ENCODE results near the gene PSD4. TPM values are rescaled to one million over a fixed set of nuclear protein-coding genes. Genes with fewer than 3 reads are reported as not detected.

The PSD4 gene
- total and polyA plus RNA-seq, 2 of the 8 experiments (the other 6 are each of a cell fraction or from before 2014, with no cell fraction given): 0.53 to 1.2 TPM

DNA sequence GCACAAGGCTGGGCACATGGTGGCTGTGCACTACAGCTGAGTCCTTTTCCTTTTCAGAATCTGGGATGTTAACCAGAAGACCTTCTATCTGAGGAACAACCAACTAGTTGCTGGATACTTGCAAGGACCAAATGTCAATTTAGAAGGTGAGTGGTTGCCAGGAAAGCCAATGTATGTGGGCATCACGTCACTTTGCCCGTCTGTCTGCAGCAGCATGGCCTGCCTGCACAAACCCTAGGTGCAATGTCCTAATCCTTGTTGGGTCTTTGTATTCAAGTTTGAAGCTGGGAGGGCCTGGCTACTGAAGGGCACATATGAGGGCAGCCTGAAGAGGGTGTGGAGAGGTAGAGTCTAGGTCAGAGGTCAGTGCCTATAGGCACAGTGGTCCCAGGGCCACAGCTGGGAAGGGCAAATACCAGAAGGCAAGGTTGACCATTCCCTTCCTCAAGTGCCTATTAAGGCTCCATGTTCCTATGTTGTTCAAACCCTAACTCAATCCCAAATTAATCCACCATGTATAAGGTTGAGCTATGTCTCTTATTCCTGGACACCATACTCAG, 44.2 kb upstream of the PSD4 start:
- DNase-seq (ENCODE audit: low read depth in 1 of 2, low spot score in 2 of 2) (peak in 1 of 2 experiments; percentile 7), FAIRE-seq (no peak)
- no peaks in the 10 kb centered on the region for H3K4me1 ChIP-seq (replicated peaks in 1 of 4; ENCODE audit: control insufficient read depth in 3 of 4, insufficient read depth in 4 of 4, low read length in 3 of 4)
- no peak overlapping the region for H3K27ac ChIP-seq (ENCODE audit: low read depth, low read length)
- no peaks in the 10 kb centered on the region for H3K79me2 ChIP-seq (ENCODE audit: control insufficient read depth in 1 of 2, insufficient read depth in 2 of 2, low read length in 2 of 2)
- no peaks in the 10 kb centered on the region for H3K9me3 ChIP-seq (ENCODE audit: insufficient read depth in 2 of 2, low read depth in 1 of 2, low read length in 1 of 2)
- 88% methylated on average over 2 of the region's 2 CpGs; no CpG with 5 or more reads in 1 of the 2 experiments for WGBS, 2 experiments (ENCODE audit: extremely low coverage in 1 of 2, insufficient coverage in 1 of 2, insufficient read length in 1 of 2, insufficient replicate concordance in 2 of 2, low coverage in 1 of 2, low lambda C conversion rate in 2 of 2, missing lambda C conversion rate in 1 of 2)
- H3K23ac ChIP-seq (ENCODE audit: insufficient read length): no peak overlapping the region
- H4K8ac ChIP-seq (ENCODE audit: extremely low read depth, insufficient read depth, low read length): no peak overlapping the region
- no peaks in the 10 kb centered on the region for H3K23me2 ChIP-seq (ENCODE audit: low read depth, low read length)
- H3K9ac ChIP-seq (replicated peaks in 1 of 4; ENCODE audit: extremely low read depth in 1 of 4, low read depth in 3 of 4, low read length in 3 of 4): no peak overlapping the region
- H3K36me3 ChIP-seq (ENCODE audit: control insufficient read depth in 2 of 4, insufficient read depth in 4 of 4, low read length in 3 of 4): no peaks in the 10 kb centered on the region
- H2BK5ac ChIP-seq (ENCODE audit: low read depth, low read length): no peak overlapping the region
- no peak overlapping the region for H2BK20ac ChIP-seq (ENCODE audit: low read length)
- H3K14ac ChIP-seq (ENCODE audit: insufficient read length): no peak overlapping the region
- no peak overlapping the region for H3K4me2 ChIP-seq (ENCODE audit: insufficient read depth in 1 of 2, low read depth in 2 of 2, low read length in 2 of 2)
- no peak overlapping the region for H2BK120ac ChIP-seq (replicated peaks; ENCODE audit: low read depth, low read length)
- H3K18ac ChIP-seq (ENCODE audit: extremely low read depth, low read length): no peak overlapping the region
- no peak overlapping the region for H3K4ac ChIP-seq (replicated peaks; ENCODE audit: insufficient read length, low read depth, low read length)
- H3K56ac ChIP-seq (replicated peaks; ENCODE audit: insufficient read length, low read depth, low read length): no peak overlapping the region
- no peaks in the 10 kb centered on the region for H3K79me1 ChIP-seq (ENCODE audit: low read depth, low read length)
- no peak overlapping the region for H2AFZ ChIP-seq (ENCODE audit: low read length)
- H3K4me3 ChIP-seq (ENCODE audit: extremely low read depth in 1 of 4, insufficient read depth in 2 of 4, low read depth in 3 of 4, low read length in 4 of 4): no peak overlapping the region
- CTCF ChIA-PET (ENCODE audit: partially characterized antibody): interaction anchor here (0.6 to 2.8 kb wide), 4 partner anchors 9 to 261 kb away, joined by 3 to 24 read pairs (median 4); no protein-coding TSS in a partner anchor
- no peaks in the 10 kb centered on the region for H3K27me3 ChIP-seq (replicated peaks in 1 of 4; ENCODE audit: control insufficient read depth in 3 of 4, extremely low read depth in 1 of 4, insufficient read depth in 3 of 4, low read length in 3 of 4)
- no peak overlapping the region for H2BK15ac ChIP-seq (ENCODE audit: low read length)
- H2BK12ac ChIP-seq (ENCODE audit: low read depth, low read length): no peak overlapping the region
- H4K20me1 ChIP-seq (replicated peaks in 1 of 2; ENCODE audit: control insufficient read depth in 1 of 2, insufficient read depth in 2 of 2, low read length in 2 of 2): no peaks in the 10 kb centered on the region
- H4K91ac ChIP-seq (replicated peaks; ENCODE audit: insufficient read length, low read length): no peak overlapping the region
- no peak overlapping the region for H4K5ac ChIP-seq (ENCODE audit: insufficient read length, low read depth, low read length)
- POLR2A ChIA-PET (ENCODE audit: partially characterized antibody): interaction anchor here (0.9 kb wide), 1 partner anchor 17 kb away, joined by 3 read pairs; no protein-coding TSS in a partner anchor
- no peak overlapping the region for H2AK5ac ChIP-seq (ENCODE audit: low read depth, low read length)
- TF ChIP-seq CTBP2 (IDR thresholded peaks at IDR 0.05; ENCODE audit: borderline replicate concordance, insufficient read depth, insufficient read length, low read length): no peak
- TF ChIP-seq HDAC2 (IDR thresholded peaks at IDR 0.05; ENCODE audit: borderline replicate concordance in 1 of 2, low read depth in 2 of 2, low read length in 2 of 2): no peak
- TF ChIP-seq CBX8 (IDR thresholded peaks at IDR 0.05; ENCODE audit: borderline replicate concordance, low read depth, low read length): no peak
- no peak for TF ChIP-seq SIN3A (conservative IDR thresholded peaks at IDR 0.05 in 1 of 2, IDR thresholded peaks at IDR 0.05 in 1 of 2; ENCODE audit: low read depth in 1 of 2, low read length in 2 of 2)
- TF ChIP-seq TAF7 (optimal IDR thresholded peaks at IDR 0.05; ENCODE audit: borderline replicate concordance, low read depth, low read length): no peak
- no peak for TF ChIP-seq ASH2L (IDR thresholded peaks at IDR 0.05; ENCODE audit: low read length)
- TF ChIP-seq, protein P1, sequence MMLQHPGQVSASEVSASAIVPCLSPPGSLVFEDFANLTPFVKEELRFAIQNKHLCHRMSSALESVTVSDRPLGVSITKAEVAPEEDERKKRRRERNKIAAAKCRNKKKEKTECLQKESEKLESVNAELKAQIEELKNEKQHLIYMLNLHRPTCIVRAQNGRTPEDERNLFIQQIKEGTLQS (IDR thresholded peaks at IDR 0.05; ENCODE audit: insufficient read depth, low read depth, low read length): no peak
- TF ChIP-seq JUND (IDR thresholded peaks at IDR 0.05; ENCODE audit: low read length): no peak
- no peak for TF ChIP-seq TEAD4 (IDR thresholded peaks at IDR 0.05; ENCODE audit: low read depth, low read length)
- TF ChIP-seq POU5F1 (IDR thresholded peaks at IDR 0.05; ENCODE audit: low read depth, low read length): no peak
- TF ChIP-seq POLR2A (IDR thresholded peaks at IDR 0.05; ENCODE audit: control extremely low read depth in 1 of 2, low read depth in 2 of 2, low read length in 2 of 2): no peak
- no peak for TF ChIP-seq EP300 (IDR thresholded peaks at IDR 0.05; ENCODE audit: borderline replicate concordance in 1 of 2, low read depth in 2 of 2, low read length in 2 of 2)
